Measurements from ENCODE around the gene KCNN2.
A peak's percentile ranks its signal among the peaks of the same experiment; 100 is the strongest.

The KCNN2 gene

DNA sequence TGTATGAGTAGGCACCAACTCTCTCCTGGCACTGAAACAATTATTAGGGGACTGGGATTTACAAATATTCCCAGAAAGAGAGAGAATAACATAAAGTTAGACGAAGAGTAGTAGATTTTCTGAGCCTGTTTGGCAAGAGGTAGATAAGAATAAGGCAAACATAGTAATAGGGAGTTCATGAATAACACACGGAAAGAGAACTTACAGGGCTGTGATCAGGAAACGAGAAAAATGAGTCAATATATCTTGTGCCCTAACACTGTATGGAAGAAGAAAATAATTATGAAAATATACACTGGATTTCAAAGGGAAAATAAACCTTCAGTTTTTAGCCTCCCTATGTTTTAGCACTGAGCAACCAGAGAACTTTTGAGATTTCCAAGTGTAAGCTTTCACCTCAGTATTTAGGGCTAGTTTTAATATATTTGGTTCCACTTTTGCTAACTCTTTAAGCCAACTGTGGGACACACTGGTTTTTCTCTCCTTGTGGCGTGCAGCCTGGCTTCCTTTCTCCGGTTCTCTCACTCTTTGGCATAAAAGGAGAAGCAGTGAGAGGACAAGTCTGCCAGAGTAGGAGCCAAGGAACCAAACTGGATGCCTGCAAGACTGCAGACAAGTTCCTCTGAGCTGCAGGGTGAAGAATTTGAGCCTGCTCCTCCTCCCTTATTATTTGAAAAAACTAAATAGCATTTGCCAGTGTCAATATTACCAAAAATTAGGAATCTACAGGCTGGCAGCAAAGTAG, 6.6 kb upstream of the KCNN2 start:
- no peak for TF ChIP-seq CTCF (IDR thresholded peaks at IDR 0.05)
- Mint-ChIP-seq H3K4me1 (peaks cover 7% of the 10 kb centered on the region), H3K27me3 (ENCODE audit: low read depth, poor library complexity) (peaks cover 28% of the 10 kb centered on the region), H3K27ac (no peak overlapping the region), H3K9me3 (no peaks in the 10 kb centered on the region), H3K36me3 (ENCODE audit: low read depth) (no peaks in the 10 kb centered on the region), H3K4me3 (no peak overlapping the region)
- DNase-seq: no peak

- Mint-ChIP-seq H3K27ac (no peak overlapping the region), H3K27me3 (ENCODE audit: low read depth, poor library complexity) (peaks cover 49% of the 10 kb centered on the region), H3K4me3 (no peak overlapping the region), H3K4me1 (peaks cover 17% of the 10 kb centered on the region), H3K9me3 (no peaks in the 10 kb centered on the region), H3K36me3 (ENCODE audit: low read depth) (no peaks in the 10 kb centered on the region)
- TF ChIP-seq CTCF (IDR thresholded peaks at IDR 0.05): no peak
- DNase-seq: no peak
Observed at GRCh38 chr5:114358329-114358728, 3.5 kb upstream of the KCNN2 start.

DNA sequence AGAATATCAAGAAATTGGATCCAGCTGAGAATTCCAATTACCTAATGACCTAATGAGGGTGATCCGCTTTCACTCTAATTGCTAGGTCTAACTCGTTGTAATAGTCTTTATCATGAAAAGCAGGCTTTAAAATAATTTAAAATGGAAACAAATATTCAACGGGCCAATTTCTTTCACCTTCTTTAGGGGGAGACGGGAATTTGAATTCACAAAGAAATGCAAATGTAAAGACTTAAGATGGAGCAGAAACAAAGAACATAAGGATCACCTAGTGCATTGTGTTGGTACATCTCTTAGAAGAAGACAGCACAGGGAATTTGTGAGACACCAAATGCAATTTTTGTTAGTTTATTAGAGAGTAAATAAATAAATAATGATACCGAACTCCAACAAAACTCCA, 1.5 kb upstream of the KCNN2 start:
- peak overlapping the region; percentile 86 for H3K4me3 Mint-ChIP-seq
- TF ChIP-seq CTCF (IDR thresholded peaks at IDR 0.05): no peak
- H3K27ac Mint-ChIP-seq: no peak overlapping the region
- H3K4me1 Mint-ChIP-seq: peaks cover 25% of the 10 kb centered on the region
- H3K27me3 Mint-ChIP-seq (ENCODE audit: low read depth, poor library complexity): peaks cover 69% of the 10 kb centered on the region
- no peaks in the 10 kb centered on the region for H3K36me3 Mint-ChIP-seq (ENCODE audit: low read depth)
- no peak for DNase-seq
- H3K9me3 Mint-ChIP-seq: no peaks in the 10 kb centered on the region

GRCh38 chr5:114360816-114361723, 800 bp upstream of the KCNN2 start:
- DNase-seq: peak; percentile 77
- TF ChIP-seq CTCF (IDR thresholded peaks at IDR 0.05): peak; percentile 38
- H3K27ac Mint-ChIP-seq: no peak overlapping the region
- peaks cover 75% of the 10 kb centered on the region for H3K27me3 Mint-ChIP-seq (ENCODE audit: low read depth, poor library complexity)
- H3K9me3 Mint-ChIP-seq: no peaks in the 10 kb centered on the region
- peaks cover 25% of the 10 kb centered on the region for H3K4me1 Mint-ChIP-seq
- peak overlapping the region; percentile 97 for H3K4me3 Mint-ChIP-seq
- no peaks in the 10 kb centered on the region for H3K36me3 Mint-ChIP-seq (ENCODE audit: low read depth)

DNA sequence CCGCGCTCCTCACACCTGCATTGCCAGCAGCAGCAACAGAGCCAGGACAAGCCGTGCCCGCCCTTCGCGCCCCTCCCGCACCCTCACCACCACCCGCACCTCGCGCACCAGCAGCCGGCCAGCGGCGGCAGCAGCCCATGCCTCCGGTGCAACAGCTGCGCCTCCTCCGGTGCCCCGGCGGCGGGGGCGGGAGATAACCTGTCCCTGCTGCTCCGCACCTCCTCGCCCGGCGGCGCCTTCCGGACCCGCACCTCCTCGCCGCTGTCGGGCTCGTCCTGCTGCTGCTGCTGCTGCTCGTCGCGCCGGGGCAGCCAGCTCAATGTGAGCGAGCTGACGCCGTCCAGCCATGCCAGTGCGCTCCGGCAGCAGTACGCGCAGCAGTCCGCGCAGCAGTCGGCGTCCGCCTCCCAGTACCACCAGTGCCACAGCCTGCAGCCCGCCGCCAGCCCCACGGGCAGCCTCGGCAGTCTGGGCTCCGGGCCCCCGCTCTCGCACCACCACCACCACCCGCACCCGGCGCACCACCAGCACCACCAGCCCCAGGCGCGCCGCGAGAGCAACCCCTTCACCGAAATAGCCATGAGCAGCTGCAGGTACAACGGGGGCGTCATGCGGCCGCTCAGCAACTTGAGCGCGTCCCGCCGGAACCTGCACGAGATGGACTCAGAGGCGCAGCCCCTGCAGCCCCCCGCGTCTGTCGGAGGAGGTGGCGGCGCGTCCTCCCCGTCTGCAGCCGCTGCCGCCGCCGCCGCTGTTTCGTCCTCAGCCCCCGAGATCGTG, 517 bp downstream of the KCNN2 start:
- peak overlapping the region; percentile 97 for H3K4me3 Mint-ChIP-seq
- peaks cover 76% of the 10 kb centered on the region for H3K27me3 Mint-ChIP-seq (ENCODE audit: low read depth, poor library complexity)
- H3K4me1 Mint-ChIP-seq: peaks cover 25% of the 10 kb centered on the region
- H3K9me3 Mint-ChIP-seq: no peaks in the 10 kb centered on the region
- no peak overlapping the region for H3K27ac Mint-ChIP-seq
- TF ChIP-seq CTCF (IDR thresholded peaks at IDR 0.05): no peak
- H3K36me3 Mint-ChIP-seq (ENCODE audit: low read depth): no peaks in the 10 kb centered on the region
- peak; percentile 64 for DNase-seq

Data from nephron progenitor cell (in vitro differentiated cells).